Nephron (organoid): Measurements from ENCODE around the gene AOPEP.
A peak's percentile ranks its signal among the peaks of the same experiment; 100 is the strongest.

Experiments
- H3K27ac Mint-ChIP-seq, 3 experiments: 2 replicates each; pipeline ENCODE4 v1.8.0; 2020; ENCODE audit warnings: mixed read lengths in 3 of 3, mild to moderate bottlenecking in 2 of 3, moderate library complexity in 1 of 3
- H3K27me3 Mint-ChIP-seq: 2 replicates; pipeline ENCODE4 v1.8.0; 2021; ENCODE audit warnings: low read depth, mild to moderate bottlenecking, moderate library complexity, mixed read lengths
- H3K36me3 Mint-ChIP-seq: 2 replicates; pipeline ENCODE4 v1.8.0; 2020; ENCODE audit warnings: low read depth, mixed read lengths
- H3K4me1 Mint-ChIP-seq: 2 replicates; pipeline ENCODE4 v1.8.0; 2020; ENCODE audit warnings: mixed read lengths
- H3K4me3 Mint-ChIP-seq, 3 experiments: 2 replicates each; pipeline ENCODE4 v1.8.0; 2020; ENCODE audit warnings: mild to moderate bottlenecking in 3 of 3, mixed read lengths in 3 of 3, moderate library complexity in 2 of 3
- H3K9me3 Mint-ChIP-seq: 2 replicates; pipeline ENCODE4 v1.8.0; 2020; ENCODE audit warnings: mixed read lengths
- TF ChIP-seq, protein P1 (sequence below), 3 experiments: fragments of 200-600 bp; sonication (generic); IDR thresholded peaks; one replicate each; pipeline ENCODE4 v1.5.0; 2021; ENCODE audit warnings: antibody characterized with exemption in 3 of 3; ENCODE audit not compliant: unreplicated experiment in 3 of 3

AOPEP gene

DNA sequence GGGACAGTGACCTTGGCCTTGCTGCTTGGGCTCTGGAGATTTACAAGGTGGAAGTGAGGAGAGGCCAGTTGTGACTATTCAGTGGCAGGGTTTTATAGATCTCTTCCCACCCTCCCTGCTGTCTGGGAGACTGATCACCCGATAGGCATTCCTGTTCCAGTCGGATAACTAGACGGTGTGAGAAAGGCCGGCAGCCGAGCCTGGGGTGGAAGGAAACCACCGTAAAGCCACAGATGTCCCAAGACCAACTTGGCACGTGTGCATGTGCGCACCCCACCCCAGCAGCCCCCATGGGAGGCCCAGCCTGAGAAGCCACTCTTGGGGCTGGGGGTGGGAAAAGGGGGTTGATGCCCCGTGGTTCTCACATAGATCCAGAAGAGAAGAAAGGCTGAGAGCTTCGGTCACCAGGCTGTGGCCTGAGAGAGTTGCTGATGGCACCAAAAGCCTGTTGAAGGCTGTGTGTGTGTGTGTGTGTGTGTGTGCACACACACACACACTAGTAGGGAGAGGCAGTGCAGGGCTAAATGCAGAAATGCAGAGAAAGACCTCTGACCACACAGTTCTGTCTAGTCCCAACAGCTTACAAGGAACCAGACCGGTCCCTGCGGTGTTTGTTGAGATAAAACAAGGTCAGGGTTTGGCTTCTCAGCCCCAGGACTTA, 365.2 kb downstream of the AOPEP start:
- Mint-ChIP-seq H3K36me3 (peaks cover 37% of the 10 kb centered on the region), H3K27me3 (no peaks in the 10 kb centered on the region), H3K4me3 (peak overlapping the region in 2 of 3 experiments; percentile 1 to 33), H3K9me3 (no peaks in the 10 kb centered on the region), H3K4me1 (peaks cover 83% of the 10 kb centered on the region), H3K27ac (peak overlapping the region; percentile 91 to 98 (median 92))
- TF ChIP-seq, protein P1, sequence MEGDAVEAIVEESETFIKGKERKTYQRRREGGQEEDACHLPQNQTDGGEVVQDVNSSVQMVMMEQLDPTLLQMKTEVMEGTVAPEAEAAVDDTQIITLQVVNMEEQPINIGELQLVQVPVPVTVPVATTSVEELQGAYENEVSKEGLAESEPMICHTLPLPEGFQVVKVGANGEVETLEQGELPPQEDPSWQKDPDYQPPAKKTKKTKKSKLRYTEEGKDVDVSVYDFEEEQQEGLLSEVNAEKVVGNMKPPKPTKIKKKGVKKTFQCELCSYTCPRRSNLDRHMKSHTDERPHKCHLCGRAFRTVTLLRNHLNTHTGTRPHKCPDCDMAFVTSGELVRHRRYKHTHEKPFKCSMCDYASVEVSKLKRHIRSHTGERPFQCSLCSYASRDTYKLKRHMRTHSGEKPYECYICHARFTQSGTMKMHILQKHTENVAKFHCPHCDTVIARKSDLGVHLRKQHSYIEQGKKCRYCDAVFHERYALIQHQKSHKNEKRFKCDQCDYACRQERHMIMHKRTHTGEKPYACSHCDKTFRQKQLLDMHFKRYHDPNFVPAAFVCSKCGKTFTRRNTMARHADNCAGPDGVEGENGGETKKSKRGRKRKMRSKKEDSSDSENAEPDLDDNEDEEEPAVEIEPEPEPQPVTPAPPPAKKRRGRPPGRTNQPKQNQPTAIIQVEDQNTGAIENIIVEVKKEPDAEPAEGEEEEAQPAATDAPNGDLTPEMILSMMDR (IDR thresholded peaks at IDR 0.05; ENCODE audit: unreplicated experiment in 3 of 3) = no peak

DNA sequence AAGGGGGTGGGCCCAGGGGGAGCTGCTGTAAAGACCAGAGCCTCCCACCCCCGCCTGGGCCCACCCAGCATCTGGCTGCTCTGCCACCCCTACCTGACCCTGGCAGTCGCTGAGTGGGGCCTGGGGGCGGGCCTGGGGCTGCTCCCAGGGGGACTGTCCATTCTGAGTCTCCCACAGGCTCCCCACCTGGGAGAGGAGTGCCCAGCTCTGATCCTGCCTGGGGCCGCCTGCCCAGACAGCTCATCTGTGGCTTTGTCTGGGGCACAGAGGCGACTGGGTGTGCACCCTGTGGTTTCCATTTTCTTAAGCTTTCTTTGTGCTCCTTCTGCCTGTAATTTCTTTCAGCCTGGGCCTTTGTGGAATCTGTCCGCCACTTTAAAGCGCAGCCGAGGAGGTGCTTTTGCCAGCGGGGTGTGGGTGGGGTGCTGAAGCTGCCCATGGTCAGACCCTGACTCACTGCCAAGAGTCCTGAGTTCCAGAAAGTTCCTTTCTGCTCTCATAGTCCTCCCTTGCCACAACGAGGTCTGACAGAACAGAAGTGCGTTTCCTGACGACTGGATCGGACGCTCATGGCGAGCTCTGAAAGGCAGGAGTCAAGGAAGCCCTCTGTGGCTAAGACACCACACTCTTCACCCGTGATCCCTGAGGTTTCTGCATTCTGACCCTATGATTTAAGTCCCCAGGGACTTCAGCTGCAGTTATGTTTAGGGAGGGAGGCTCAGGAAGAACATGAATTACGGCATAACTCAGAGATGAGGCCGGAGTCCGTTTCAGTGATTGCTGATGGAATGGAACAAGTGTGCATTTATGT, 366.0 kb downstream of the AOPEP start:
- no peaks in the 10 kb centered on the region for H3K9me3 Mint-ChIP-seq
- H3K36me3 Mint-ChIP-seq = peaks cover 36% of the 10 kb centered on the region
- H3K4me1 Mint-ChIP-seq = peaks cover 82% of the 10 kb centered on the region
- no peaks in the 10 kb centered on the region for H3K27me3 Mint-ChIP-seq
- H3K27ac Mint-ChIP-seq = peak overlapping the region; percentile 91 to 98 (median 92)
- peak overlapping the region in 1 of 3 experiments; percentile 12 for H3K4me3 Mint-ChIP-seq
- TF ChIP-seq, protein P1 (IDR thresholded peaks at IDR 0.05; ENCODE audit: unreplicated experiment in 3 of 3) = no peak

GRCh38 chr9:95093586-95093985, 367.1 kb downstream of the AOPEP start:
- no peak overlapping the region for H3K4me3 Mint-ChIP-seq
- peak overlapping the region; percentile 86 to 92 (median 91) for H3K27ac Mint-ChIP-seq

DNA sequence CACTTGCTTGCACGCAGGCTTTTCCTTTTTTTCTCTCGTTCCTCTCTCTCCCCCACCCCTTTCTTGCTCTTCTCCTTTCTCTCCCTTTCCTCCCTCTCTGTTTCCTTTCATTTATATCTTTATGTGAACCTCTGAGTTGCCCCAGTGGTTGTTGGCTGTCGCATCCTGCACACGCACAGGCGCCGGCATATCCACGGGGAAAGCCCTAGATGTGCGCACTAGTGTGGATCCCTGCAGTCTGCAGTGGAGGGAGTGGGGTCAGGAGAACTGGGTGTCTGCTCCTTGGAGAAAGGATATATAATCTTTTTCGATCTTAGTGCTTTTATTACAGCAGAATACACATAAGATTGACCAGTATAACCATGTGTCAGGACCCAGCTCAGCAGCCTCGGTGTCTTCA, 367.5 kb downstream of the AOPEP start:
- TF ChIP-seq, protein P1 (IDR thresholded peaks at IDR 0.05; ENCODE audit: unreplicated experiment in 3 of 3) = no peak
- Mint-ChIP-seq H3K27me3 (no peaks in the 10 kb centered on the region), H3K4me3 (no peak overlapping the region), H3K9me3 (no peaks in the 10 kb centered on the region), H3K36me3 (peaks cover 36% of the 10 kb centered on the region), H3K4me1 (peaks cover 84% of the 10 kb centered on the region), H3K27ac (peak overlapping the region; percentile 86 to 92 (median 91))

More at GRCh38 chr9:95093586-95093985, 367.1 kb downstream of the AOPEP start:
- Mint-ChIP-seq H3K27me3 (no peaks in the 10 kb centered on the region), H3K9me3 (no peaks in the 10 kb centered on the region), H3K4me1 (peaks cover 82% of the 10 kb centered on the region), H3K36me3 (peaks cover 36% of the 10 kb centered on the region)
- TF ChIP-seq, protein P1 (IDR thresholded peaks at IDR 0.05; ENCODE audit: unreplicated experiment in 3 of 3) = no peak

DNA sequence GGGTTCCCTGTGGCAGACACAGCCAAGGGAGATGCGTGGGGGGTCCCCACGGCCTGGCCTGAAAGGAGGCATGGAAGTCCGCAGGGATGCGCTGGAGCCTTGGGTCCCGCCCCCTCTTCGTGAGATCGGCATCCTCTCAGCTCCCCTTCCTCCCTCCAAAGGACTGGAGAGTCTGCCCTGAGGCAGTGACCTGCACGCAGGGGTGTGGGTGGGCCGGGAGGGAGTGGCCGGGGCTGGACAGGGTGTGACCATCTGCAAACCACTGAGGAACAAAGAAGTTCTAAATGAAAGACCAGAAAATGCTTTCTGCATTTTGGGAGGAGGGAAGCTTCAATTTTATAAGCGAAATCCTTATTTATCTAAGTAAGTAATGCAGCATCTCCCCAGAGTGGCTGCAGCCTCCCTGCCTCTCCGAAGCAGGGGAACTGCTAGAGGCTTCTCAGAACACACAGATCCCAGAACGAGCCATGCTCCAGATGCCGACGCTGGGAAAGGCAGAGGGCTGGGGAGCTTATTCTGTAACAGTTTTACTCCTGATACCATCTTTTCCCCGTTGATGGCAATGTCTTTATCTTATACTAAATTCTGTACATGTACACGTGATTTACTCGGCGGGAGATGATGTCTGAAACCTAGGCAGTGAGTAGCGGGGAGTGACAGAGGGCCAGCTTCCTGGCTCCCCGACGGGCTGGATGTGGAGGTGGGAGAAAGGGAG, 369.3 kb downstream of the AOPEP start:
- TF ChIP-seq, protein P1 (IDR thresholded peaks at IDR 0.05; ENCODE audit: unreplicated experiment in 3 of 3) = no peak
- Mint-ChIP-seq H3K9me3 (no peaks in the 10 kb centered on the region), H3K4me1 (peaks cover 71% of the 10 kb centered on the region), H3K27me3 (no peaks in the 10 kb centered on the region), H3K36me3 (peaks cover 43% of the 10 kb centered on the region), H3K27ac (peak overlapping the region; percentile 77 to 92 (median 86)), H3K4me3 (no peak overlapping the region)
